Measurements from ENCODE around the gene MIPOL1. TPM values are rescaled to one million over a fixed set of nuclear protein-coding genes. Genes with fewer than 3 reads are reported as not detected.
A peak's percentile ranks its signal among the peaks of the same experiment; 100 is the strongest.

Gene MIPOL1
- total and polyA plus RNA-seq, 2 of the 13 experiments (the other 11 are each of a cell fraction or from before 2014, with no cell fraction given) = 8.6 to 34.2 TPM

DNA sequence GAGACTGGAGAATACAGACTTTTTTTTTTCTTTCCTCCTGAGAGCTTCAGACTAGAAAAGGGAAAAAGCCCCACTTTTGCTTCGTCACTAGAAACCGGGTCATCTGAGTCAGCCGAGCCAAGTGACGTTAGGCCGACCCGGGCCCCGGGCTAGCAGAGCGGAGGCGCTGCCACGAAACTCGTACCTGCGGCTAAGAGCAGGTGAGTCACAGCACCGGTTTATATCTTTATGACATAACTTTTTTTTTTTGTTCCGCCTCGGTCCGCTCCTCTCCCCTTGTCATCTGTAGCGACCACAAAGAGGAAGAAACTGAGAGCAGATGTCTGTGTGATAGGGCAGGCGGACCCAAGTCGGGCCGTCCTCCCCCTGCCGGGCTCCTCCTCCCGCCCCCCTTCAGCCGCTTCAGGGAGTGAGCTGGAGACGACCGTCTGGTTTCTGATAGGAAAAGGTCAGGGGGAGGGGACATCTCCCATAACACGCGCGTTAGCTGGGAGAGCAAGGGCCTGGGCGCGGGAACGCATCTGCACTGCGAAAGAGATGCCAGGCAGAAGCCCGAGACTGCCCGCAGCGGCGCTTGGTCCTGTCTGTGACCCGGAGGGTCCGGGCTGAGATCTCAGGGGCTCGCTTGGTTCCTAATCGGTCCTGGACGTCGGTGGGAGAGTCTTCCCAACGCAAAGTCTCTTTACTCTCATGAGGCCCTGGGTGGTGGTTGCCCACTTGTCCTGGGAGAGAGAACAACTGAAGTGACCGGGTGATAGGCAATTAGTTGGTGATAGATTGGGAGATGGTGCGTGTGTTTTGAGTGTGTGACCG is 398.3 kb downstream of the MIPOL1 start (continued):
- TF ChIP-seq THAP11 (CRISPR knock-in tag; IDR thresholded peaks at IDR 0.05) = peak; percentile 74; the same call in 1 of the 2 replicates
- TF ChIP-seq, protein P1, sequence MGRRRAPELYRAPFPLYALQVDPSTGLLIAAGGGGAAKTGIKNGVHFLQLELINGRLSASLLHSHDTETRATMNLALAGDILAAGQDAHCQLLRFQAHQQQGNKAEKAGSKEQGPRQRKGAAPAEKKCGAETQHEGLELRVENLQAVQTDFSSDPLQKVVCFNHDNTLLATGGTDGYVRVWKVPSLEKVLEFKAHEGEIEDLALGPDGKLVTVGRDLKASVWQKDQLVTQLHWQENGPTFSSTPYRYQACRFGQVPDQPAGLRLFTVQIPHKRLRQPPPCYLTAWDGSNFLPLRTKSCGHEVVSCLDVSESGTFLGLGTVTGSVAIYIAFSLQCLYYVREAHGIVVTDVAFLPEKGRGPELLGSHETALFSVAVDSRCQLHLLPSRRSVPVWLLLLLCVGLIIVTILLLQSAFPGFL (CRISPR knock-in tag; IDR thresholded peaks at IDR 0.05) = 0 out of 2 replicates have a peak, but pooled peaks have one; percentile 25
- TF ChIP-seq, protein P2, sequence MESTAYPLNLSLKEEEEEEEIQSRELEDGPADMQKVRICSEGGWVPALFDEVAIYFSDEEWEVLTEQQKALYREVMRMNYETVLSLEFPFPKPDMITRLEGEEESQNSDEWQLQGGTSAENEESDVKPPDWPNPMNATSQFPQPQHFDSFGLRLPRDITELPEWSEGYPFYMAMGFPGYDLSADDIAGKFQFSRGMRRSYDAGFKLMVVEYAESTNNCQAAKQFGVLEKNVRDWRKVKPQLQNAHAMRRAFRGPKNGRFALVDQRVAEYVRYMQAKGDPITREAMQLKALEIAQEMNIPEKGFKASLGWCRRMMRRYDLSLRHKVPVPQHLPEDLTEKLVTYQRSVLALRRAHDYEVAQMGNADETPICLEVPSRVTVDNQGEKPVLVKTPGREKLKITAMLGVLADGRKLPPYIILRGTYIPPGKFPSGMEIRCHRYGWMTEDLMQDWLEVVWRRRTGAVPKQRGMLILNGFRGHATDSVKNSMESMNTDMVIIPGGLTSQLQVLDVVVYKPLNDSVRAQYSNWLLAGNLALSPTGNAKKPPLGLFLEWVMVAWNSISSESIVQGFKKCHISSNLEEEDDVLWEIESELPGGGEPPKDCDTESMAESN (CRISPR knock-in tag; conservative IDR thresholded peaks at IDR 0.05) = peak; percentile 89
- no peak for TF ChIP-seq ZNF841 (CRISPR knock-in tag; IDR thresholded peaks at IDR 0.05; ENCODE audit: borderline replicate concordance)
- TF ChIP-seq ZNF577 (CRISPR knock-in tag; IDR thresholded peaks at IDR 0.05; ENCODE audit: borderline replicate concordance, low read depth) = peak; percentile 78; the same call in 1 of the 2 replicates
- TF ChIP-seq POLR2AphosphoS5 (IDR thresholded peaks at IDR 0.05; ENCODE audit: low read depth, low read length) = peak; percentile 89
- TF ChIP-seq CCAR2 (optimal IDR thresholded peaks at IDR 0.05; ENCODE audit: low read depth, low read length) = no peak
- peak; percentile 95 for TF ChIP-seq THYN1 (CRISPR knock-in tag; IDR thresholded peaks at IDR 0.05; ENCODE audit: borderline replicate concordance, low read depth)
- TF ChIP-seq NAIF1 (CRISPR knock-in tag; IDR thresholded peaks at IDR 0.05; ENCODE audit: borderline replicate concordance) = no peak
- TF ChIP-seq HNRNPK (IDR thresholded peaks at IDR 0.05; ENCODE audit: low read depth, low read length, poor library complexity, severe bottlenecking) = no peak
- TF ChIP-seq ZNF615 (CRISPR knock-in tag; IDR thresholded peaks at IDR 0.05; ENCODE audit: borderline replicate concordance) = no peak
- TF ChIP-seq, protein P3, sequence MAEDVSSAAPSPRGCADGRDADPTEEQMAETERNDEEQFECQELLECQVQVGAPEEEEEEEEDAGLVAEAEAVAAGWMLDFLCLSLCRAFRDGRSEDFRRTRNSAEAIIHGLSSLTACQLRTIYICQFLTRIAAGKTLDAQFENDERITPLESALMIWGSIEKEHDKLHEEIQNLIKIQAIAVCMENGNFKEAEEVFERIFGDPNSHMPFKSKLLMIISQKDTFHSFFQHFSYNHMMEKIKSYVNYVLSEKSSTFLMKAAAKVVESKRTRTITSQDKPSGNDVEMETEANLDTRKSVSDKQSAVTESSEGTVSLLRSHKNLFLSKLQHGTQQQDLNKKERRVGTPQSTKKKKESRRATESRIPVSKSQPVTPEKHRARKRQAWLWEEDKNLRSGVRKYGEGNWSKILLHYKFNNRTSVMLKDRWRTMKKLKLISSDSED (CRISPR knock-in tag; IDR thresholded peaks at IDR 0.05) = no peak
- TF ChIP-seq CBX5 (CRISPR knock-in tag; IDR thresholded peaks at IDR 0.05; ENCODE audit: borderline replicate concordance) = peak; percentile 79; the same call in 1 of the 2 replicates
- no peak for TF ChIP-seq NR3C1 (CRISPR knock-in tag; IDR thresholded peaks at IDR 0.05)
- TF ChIP-seq ZNF136 (CRISPR knock-in tag; IDR thresholded peaks at IDR 0.05; ENCODE audit: low read depth) = peak; percentile 96
- TF ChIP-seq POLR2G (IDR thresholded peaks at IDR 0.05; ENCODE audit: low read depth, low read length) = peak; percentile 91
- no peak for TF ChIP-seq MZF1 (CRISPR knock-in tag; IDR thresholded peaks at IDR 0.05; ENCODE audit: borderline replicate concordance)
- TF ChIP-seq, protein P4, sequence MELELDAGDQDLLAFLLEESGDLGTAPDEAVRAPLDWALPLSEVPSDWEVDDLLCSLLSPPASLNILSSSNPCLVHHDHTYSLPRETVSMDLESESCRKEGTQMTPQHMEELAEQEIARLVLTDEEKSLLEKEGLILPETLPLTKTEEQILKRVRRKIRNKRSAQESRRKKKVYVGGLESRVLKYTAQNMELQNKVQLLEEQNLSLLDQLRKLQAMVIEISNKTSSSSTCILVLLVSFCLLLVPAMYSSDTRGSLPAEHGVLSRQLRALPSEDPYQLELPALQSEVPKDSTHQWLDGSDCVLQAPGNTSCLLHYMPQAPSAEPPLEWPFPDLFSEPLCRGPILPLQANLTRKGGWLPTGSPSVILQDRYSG (CRISPR knock-in tag; IDR thresholded peaks at IDR 0.05) = peak; percentile 97
- TF ChIP-seq, protein P5, sequence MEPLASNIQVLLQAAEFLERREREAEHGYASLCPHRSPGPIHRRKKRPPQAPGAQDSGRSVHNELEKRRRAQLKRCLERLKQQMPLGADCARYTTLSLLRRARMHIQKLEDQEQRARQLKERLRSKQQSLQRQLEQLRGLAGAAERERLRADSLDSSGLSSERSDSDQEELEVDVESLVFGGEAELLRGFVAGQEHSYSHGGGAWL (CRISPR knock-in tag; IDR thresholded peaks at IDR 0.05) = peak; percentile 97
- TF ChIP-seq MTF1 (CRISPR knock-in tag; IDR thresholded peaks at IDR 0.05) = peak; percentile 79; the same call in 1 of the 2 replicates
- TF ChIP-seq FOXO1 (CRISPR knock-in tag; IDR thresholded peaks at IDR 0.05) = peak; percentile 66
- TF ChIP-seq ZNF564 (CRISPR knock-in tag; IDR thresholded peaks at IDR 0.05) = peak; percentile 94
- TF ChIP-seq EEA1 (CRISPR knock-in tag; IDR thresholded peaks at IDR 0.05; ENCODE audit: borderline replicate concordance) = peak; percentile 93; the same call in 1 of the 2 replicates
